NB4 (cell line): ENCODE results near the gene C16orf87.

Source experiments
- CTCF ChIP-seq: IDR thresholded peaks from one replicate; pipeline ENCODE4 v1.5.1; 2012; ENCODE audit warnings: low read depth, low read length
- POLR2A ChIP-seq: IDR thresholded peaks from 2 replicates; pipeline ENCODE4 v1.6.1; 2011; ENCODE audit warnings: mild to moderate bottlenecking; ENCODE audit not compliant: insufficient read length; ENCODE audit errors: extremely low read depth

DNA sequence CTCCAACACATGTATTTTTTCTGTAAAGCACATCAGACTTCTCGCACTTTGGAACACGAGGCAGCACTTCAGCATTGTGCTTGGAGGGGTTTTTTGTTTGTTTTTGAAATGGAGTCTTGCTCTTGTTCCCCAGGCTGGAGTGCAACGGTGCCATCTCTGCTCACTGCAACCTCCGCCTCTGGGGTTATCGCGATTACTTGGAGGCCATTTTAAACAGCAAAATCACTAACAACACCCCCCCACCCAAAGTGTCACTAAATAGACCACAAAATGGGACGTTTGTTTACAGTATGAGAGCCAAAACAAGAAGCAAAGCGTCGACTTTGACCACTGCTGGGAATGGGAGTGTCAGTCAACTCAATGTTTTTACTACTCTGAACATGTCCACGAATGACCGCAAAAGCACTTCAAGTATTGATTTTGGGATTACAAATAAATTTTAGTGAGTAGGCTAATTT, 9.0 kb upstream of the C16orf87 start:
- TF ChIP-seq CTCF (no peak), POLR2A (no peak)
